GM12865 (cell line): ENCODE data around the gene SDC4.

ENCODE experiments used
- DNase-seq: peaks from one replicate; pipeline ENCODE4 v3.0.0; 2010; ENCODE audit warnings: low read depth
- H3K4me3 ChIP-seq: 2 replicates; pipeline ENCODE4 v1.5.1; 2011; ENCODE audit warnings: mild to moderate bottlenecking, low read depth, low read length, control low read depth
- TF ChIP-seq, protein P1 (sequence below): IDR thresholded peaks from 2 replicates; pipeline ENCODE4 v1.5.1; 2011; ENCODE audit warnings: low read length, control low read depth, low read depth, inconsistent platforms; ENCODE audit not compliant: insufficient read depth; ENCODE audit errors: missing control alignments

The SDC4 gene

DNA sequence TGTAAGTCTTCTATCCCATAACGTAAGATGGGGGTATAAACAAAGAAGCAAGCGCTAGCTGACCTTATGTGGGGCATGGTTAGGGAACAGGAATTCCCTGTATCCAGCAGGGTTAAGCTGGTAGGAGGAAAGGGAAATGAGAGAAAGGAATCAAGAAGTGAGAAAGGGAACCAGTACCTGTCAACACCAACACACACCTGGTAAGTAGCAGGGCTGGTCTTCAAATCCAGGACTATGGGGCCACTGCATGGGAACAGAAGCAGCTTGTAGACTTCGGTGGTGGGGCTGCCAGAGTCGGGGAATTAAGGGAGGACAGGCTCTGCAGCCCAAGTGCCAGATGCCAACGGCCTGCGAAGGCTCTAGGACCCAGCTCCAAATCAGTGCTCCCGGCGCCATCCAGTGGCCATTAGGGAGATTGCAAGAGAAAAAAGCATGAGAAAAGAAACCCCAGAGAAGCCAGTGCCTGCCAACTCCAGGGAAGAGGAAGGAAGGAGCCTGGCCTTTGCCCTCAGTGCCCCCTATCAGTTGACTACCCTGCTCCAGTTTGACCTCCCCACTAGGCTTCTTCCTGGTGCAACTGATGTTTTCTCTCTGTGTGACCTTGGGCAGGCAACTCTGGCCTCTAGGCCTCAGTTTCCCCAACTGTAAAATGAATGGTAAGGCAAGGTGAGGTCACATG, 57.4 kb downstream of the SDC4 start:
- TF ChIP-seq, protein P1, sequence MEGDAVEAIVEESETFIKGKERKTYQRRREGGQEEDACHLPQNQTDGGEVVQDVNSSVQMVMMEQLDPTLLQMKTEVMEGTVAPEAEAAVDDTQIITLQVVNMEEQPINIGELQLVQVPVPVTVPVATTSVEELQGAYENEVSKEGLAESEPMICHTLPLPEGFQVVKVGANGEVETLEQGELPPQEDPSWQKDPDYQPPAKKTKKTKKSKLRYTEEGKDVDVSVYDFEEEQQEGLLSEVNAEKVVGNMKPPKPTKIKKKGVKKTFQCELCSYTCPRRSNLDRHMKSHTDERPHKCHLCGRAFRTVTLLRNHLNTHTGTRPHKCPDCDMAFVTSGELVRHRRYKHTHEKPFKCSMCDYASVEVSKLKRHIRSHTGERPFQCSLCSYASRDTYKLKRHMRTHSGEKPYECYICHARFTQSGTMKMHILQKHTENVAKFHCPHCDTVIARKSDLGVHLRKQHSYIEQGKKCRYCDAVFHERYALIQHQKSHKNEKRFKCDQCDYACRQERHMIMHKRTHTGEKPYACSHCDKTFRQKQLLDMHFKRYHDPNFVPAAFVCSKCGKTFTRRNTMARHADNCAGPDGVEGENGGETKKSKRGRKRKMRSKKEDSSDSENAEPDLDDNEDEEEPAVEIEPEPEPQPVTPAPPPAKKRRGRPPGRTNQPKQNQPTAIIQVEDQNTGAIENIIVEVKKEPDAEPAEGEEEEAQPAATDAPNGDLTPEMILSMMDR, result peak; percentile 81
- no peak overlapping the region for H3K4me3 ChIP-seq
- DNase-seq, result peak; percentile 66

DNA sequence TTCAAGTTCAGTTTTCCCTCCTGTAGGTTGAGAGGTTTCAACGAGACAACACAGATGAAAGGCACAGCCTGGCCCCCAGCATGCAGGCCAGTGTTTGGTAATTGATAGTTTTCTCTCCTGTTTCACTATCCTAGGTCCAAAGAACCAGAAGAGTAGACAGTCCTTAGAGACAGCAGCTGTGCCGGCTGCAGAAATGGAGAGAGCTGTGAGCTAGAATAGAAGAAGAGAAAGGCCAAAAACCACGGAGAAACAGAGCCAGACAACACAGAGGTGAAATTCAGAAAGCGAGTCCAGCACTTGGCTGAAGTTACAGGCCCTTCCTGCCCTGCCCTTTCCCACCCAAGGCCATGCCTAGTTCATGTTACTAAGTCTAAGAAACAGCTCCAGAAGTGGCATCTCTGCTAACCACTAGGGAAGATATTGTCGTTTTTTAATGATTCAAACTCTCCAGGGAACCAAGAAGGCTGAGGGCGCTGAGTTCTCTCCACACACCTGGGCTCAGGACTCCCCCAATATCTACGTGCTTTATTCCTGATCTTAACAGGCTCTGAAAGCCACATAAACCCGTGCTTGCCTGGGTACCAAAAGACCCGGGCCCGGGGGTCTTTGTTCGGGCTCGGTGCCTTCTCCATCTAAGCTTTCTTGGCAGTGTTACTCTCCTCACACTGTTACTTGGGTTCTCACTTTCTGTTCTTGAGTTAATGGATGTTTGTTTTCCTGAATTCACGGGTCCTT, 58.1 kb downstream of the SDC4 start:
- TF ChIP-seq, protein P1, result no peak
- DNase-seq, result no peak
- no peak overlapping the region for H3K4me3 ChIP-seq

DNA sequence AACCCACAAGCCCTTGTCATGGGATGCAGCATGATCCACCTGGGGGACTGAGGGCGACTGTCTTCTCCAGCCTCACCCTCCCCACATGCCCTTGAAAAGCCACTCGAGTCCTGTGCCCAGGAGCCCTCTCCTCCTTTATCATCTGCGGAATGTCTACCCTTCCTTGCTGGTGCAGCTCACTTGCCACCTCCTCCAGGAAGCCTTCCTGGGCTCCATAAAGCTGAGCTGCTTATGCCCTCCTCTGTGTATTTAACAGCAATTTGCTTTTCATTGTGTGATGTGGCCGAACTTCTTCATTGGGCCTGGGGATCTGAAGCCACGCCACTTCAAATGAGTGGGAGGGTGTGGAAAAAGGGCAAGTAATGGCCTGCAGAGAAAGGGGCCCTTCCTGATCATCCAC, 59.4 kb downstream of the SDC4 start:
- DNase-seq, result no peak
- TF ChIP-seq, protein P1, result no peak
- no peak overlapping the region for H3K4me3 ChIP-seq

DNA sequence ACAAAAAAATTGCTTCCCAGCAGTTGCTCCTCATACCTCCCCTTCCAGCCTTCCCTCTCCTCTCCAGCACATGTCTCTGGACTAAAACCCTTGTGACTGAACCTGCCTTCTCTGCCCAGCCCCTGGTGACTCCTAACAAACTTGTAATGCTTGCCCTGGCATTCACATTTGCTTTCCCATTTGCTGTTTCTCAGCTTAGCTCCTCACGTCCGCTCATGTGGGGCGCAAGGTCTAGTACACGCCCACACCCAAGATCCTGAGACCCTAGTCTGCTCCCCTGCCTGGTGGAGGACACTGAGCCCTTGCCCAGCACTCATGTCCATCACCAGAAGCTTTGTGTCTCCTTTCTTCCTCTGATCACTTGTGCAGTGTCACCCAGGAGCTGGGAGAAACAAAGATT, 59.8 kb downstream of the SDC4 start:
- no peak overlapping the region for H3K4me3 ChIP-seq
- DNase-seq, result no peak
- TF ChIP-seq, protein P1, result no peak

DNA sequence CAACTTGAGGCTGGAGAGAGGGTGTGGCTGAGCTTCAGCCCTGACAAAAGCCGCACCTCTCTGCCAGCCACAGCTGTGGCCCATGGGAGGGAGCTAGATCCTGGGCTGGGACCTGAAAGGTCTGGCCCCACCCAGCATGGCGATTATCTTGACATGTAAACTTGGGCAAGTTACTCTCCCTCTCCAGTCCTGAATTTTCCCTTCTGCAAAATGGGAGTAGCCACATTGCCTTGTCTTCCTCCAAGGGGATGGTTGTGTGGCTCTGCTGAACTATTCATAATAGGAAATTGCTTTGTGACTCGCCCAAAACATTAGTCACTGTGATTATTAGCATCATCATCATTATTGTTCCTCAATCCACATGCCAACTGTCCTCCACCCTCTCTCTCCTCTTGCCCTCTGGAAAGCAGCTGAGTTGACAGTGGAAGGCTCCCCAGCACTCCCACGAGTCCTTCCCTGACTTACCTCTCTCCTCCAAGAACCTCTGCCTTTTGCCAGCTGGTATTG, 64.6 kb downstream of the SDC4 start:
- no peak for DNase-seq
- no peak overlapping the region for H3K4me3 ChIP-seq
- TF ChIP-seq, protein P1, result no peak

DNA sequence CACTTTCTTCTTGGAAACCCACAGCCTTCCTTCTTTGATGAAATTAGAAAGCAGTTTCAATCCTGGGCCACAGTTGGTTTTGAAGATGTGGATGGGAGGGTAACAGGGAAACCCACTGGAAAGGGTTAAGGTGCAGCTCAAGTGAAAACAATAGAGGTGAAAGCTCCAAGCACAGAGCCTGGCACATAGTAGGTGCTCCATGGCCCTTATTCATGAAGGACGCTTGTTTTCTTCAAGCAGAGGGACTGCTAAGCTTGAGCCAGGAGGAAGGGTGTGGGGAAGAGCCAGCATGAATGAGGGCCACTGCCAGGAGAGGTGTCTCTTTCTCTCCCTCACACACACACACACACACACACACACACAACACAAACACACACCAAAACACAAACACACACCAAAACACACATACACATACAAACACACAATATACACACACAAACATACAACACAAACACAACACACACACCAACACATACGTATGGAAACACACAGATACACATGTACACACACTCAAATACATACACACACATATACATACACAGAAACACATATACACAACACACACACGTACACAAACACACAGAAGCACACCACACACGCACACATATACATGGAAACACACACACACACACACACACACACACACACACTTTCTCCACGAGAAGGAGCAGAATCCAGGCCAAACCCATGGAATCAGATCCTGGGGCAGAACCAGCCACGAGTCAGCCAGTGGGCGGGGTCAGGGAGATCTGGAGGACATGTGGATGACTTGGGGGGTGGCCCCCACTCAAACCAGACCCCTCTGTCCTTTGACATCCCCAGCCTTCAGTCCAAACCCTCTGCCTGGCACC, 65.3 kb downstream of the SDC4 start:
- TF ChIP-seq, protein P1, result no peak
- no peak for DNase-seq
- no peak overlapping the region for H3K4me3 ChIP-seq
